ACHN (cell line): ENCODE data around the gene SLC7A1.
A peak's percentile ranks its signal among the peaks of the same experiment; 100 is the strongest.

Source experiments
- DNase-seq: peaks from one replicate; pipeline ENCODE4 v3.0.0-alpha.2; 2015
- in situ Hi-C: cut with HindIII; loops from 2 replicates; pipeline ENCODE4 v1.10.0; 2017; ENCODE audit warnings: low sequenced_read_pairs, low pct_ligation_motif_present, low pct_unique_long_range_greater_than_20kb

The SLC7A1 gene

DNA sequence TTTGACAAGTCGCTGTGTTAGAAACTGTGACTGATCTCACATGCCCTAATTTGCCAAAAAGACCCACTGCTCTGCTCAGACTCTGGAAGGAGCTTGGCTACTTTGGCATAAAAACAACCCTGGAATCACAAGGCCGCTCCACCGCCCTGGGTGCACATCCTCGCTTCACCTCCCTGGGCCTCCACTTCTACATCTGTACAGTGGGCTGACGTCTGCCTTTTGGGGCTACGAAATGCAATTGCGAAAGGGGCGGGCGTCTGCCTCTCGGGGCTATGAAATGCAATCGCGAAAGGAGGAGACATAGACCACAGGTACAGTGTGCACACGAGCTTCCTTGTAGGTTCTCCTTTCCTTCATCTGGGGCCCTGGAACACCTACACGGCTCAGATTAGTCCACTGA is 74.2 kb downstream of the SLC7A1 start:
- in situ Hi-C loops: no loop called here
- DNase-seq: no peak

DNA sequence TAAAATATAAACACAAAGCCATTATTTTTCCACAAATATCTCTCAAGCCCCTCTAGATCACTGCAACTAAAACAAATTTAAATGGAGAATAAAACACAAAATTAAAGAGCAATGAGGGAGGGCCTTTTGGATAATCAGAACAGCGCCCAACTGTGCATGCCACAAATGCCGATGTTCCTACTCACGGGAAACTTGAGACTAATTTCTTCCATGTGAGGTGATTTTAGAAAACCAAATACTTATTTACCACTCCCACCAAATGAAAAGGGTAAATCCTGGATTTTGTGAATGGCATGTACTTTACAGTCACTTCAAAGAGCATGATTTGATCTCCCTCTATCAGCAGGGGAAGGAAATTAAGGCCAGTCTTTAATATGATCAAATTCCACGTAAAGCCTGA is 74.8 kb downstream of the SLC7A1 start:
- no peak for DNase-seq
- in situ Hi-C loops: no loop called here

DNA sequence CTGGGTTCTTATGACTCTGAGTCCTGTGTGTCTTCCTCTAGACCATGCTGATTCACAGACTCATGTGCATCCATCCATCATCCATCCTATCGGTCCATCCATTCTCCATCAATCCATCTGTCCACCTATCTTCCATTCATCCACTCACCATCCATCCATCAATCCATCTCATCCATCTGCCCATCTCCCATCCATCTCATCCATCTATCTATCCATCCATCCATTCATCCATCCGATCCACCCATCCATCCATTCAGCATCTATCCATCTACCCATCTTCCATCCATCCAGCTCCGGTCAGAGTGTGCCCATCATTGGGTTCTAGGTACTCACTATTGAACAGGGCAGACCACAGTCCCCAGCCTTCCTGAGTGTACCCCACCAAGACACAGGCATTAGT is 75.6 kb downstream of the SLC7A1 start:
- in situ Hi-C loops: no loop called here
- no peak for DNase-seq

DNA sequence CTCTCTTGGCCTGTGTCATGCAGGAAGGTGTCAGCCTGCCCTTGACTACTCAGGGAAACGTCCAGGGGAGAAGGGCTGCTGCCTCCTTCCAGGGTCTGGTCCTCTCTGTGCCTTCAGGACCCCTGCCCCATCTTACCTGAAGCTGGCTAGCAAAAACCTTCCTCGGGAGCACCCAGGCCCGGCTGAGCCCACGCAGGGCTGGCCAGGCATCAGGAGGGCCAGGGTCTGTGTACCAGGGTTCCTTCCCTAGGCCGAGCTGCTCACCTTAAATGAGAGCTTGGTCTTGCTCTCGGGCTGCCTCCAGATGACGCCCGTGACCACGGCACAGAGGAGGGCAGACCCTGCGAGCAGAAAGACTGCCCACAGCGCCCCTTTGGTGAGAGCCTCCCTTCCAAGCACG is 78.6 kb downstream of the SLC7A1 start:
- in situ Hi-C loops: no loop called here
- no peak for DNase-seq

DNA sequence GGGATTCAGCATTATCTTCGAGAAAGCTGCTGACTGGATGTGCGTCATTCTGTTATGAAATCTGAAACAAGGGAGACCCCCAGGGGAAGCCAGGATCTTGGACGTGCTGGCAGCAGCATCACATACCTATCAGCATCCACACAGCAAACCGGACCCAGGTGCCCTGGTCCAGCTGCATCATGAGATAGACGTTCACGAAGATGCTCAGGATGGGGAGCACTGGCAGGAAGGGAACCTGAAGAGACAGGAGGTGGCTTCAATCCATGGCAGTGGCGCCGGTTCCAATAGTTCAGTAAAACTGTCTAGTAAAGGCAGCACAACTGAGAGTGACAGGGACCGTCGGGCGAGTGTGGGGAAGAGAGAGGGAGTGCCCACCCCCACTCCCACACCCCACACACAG is 79.5 kb downstream of the SLC7A1 start:
- no peak for DNase-seq
- in situ Hi-C loops: no loop called here

DNA sequence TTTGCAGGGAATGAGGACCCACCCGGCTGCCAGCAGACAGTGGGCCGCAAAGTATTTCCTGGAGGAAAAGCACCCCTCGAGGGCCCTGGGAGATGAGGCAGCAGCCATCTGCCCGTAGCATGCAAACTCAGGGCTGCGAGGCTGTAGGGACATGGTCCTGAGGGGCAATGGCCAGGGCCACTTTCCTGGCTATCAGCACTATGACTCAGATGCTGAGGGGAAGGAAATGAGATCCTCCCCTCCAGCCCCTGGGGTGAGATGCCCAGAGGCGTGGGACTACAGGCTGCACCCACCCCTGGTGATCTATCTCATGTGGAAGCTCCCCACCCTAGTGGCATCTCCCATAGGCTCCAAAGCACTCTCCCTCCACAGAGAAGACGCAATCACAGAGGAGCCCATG is 80.1 kb downstream of the SLC7A1 start:
- in situ Hi-C loops: no loop called here
- no peak for DNase-seq

DNA sequence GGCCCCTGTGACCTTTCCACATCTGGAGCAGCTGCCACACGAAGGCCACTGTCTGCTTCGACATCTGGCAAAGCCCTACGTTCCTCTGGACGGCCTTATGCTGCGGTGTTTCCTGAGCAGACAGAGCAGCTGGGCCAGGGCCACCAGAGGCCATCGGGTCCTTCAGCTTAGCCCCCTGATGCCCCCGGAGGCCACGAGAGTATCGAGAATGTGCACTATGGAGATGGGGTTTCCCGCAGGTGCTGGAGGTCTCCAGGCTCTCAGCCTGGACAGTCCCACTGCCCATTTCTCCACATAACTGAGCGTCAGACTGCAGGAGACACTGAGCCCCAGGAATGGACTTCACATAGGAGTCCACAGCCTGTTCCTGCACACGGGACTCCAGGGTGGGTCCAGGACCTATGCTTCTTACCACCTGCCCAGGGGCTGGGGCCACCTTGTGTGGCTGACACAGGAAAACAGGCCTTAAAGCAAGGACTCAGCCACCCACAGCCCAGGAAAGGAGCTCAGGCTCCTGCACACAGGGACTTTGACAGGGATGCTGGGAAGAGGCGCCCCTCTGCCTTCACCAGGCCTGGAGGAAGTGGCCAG is 80.7 kb downstream of the SLC7A1 start:
- no peak for DNase-seq
- in situ Hi-C loops: no loop called here

DNA sequence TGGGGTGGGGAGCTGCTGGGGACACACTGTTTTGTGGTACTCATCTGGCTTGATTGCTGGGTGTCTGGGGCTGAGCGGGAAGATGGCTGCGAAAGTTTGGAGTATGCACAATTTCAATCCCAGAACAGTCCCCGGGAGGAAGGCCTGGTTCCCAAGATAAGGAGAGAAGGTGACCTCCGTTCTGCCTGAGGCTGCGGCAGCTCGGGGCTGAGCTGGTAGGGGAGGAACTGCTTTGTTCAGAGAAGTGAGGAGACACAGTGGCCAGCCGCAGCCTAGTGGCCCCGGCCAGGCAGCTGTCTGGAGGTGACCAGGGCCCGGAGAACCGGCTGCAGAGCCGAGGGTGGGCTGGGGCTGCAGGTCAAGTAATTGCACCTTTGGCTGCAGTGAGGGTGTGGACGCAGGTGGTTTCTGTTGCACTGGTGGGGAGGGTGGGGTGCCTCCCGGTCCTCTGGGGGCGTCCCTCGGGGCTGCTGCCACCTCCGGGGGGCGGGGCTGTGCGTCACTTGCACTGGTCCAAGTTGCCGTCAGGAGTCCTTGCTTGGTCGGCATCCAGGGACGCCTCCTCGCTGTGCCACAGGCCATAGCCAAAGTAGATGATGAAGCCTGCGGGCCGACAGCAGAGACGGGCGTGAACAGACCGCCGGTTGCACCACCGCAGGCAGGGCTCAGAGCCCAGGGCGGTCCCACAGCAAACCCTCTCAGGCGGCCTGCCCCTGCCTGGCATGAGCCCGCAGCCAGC is 81.3 kb downstream of the SLC7A1 start:
- no peak for DNase-seq
- in situ Hi-C loops: no loop called here

DNA sequence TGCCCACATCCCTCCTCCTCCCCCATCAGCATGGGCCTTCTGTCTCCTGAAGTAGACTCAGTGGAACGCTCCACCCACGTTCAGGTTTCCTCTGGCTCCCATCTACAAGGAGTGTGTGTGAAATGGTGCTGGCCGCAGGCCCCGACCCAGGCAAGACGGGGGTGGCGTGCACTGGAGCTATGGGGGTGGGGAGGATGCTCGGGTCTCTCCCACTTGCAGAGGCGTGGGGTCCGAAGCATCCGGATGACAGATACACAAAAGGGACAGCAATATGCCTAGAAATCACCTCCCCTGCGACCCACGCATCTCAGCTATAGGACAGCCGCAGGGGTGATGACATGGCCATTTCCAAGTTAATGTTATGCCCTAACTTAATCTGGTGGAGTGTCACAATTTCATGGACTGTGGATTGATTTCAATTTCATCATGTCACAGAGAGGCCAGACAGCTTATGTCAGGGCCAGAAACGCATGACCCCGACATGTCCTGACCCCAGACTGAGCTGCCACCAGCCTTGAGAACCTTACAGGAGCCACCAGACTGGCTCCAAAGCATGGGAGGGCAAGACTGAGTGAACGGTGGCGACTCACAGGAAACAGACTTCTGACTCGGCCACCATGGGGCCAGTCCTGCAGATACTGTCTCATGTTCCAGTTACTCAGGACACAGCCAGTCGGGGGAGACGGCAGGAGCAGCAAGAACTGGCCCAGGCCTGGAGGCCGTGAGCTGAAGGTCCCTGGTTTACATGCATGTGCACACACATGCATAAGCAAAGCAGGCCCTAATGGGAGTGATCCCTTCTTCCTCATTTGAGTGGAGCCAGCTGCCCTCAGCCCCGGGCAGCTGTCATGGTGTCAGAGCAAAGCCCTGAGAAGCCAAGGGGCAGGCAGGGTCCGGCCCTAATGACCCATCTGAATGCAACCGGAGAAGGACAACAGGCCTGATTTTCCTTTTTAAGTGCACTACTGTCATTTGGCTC is 82.2 kb downstream of the SLC7A1 start:
- no peak for DNase-seq
- in situ Hi-C loops: no loop called here

DNA sequence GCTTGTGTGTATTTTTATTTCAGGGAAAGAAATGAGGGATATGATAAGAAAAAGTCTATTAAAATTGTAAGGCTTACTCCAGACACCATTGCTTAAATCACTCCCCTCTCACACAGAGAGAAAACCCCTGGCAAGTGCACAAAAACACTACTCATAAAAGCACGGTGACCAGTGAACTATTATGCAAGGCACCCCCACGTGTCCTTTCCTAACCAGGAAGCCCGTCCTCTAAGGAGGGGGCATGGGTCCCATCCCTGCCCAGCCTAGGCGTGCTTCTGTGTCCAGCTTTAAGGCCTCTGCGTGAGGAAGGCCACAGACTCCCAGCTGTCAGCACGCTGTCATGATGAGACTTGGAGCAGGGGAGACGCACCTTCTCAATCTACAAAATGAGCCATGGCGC is 83.5 kb downstream of the SLC7A1 start:
- in situ Hi-C loops: no loop called here

DNA sequence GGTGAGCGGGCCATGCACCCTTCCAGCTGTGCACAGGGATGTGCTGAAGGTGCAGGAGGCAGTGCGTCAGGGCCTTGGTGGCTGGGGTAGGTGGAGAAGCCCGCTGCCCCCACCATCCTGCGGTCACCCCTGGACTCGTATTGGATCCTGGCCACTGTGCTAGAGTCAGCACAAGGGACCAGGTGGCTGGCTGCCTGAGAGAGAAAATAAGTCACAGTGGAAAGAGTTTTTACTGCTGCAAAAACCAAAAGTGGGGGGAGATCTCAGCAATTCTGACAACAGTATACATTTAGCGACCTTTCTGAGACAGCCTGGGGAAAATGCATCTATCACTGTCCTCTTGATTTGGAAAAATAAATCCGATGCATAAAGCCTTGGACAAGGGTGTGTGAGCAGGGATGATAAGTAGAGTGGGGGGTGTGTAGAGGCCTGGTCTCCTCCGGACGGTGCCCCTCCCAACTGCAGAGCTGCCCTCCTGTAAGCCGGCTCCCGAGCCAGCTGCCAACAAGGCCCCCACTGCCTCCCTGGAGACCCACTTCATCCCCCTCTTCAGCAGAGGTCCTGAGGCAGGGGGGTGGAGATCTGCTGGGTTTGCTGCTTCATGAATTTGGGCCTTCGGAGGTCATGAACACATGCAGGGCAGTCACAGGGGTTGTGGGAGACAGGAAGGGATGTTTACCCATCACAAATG is 84.2 kb downstream of the SLC7A1 start:
- in situ Hi-C loops: no loop called here
- no peak for DNase-seq

More for the DNA sequence above, 83.5 kb downstream of the SLC7A1 start:
- DNase-seq: no peak

DNA sequence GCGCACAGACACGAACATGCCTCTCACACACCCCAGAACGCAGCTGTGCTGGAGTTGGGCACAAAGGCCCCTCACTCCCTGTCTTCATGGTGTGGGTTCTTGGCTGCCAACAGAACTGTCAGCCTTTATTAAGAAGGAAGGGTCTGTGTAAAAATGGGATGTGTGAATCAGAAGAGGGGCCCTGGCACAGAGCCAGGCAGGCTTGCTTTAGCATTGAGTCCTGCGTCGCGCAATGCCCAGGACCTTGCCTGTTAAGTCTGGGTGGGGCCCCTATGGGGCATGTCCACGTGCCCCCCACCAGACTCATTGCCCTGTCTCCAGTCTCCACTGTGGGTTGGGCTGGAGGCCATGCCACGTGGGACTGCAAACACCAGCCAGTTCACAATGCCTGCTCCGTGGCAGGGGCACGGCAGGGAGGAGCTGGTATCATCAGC is 84.8 kb downstream of the SLC7A1 start:
- no peak for DNase-seq
- in situ Hi-C loops: no loop called here

DNA sequence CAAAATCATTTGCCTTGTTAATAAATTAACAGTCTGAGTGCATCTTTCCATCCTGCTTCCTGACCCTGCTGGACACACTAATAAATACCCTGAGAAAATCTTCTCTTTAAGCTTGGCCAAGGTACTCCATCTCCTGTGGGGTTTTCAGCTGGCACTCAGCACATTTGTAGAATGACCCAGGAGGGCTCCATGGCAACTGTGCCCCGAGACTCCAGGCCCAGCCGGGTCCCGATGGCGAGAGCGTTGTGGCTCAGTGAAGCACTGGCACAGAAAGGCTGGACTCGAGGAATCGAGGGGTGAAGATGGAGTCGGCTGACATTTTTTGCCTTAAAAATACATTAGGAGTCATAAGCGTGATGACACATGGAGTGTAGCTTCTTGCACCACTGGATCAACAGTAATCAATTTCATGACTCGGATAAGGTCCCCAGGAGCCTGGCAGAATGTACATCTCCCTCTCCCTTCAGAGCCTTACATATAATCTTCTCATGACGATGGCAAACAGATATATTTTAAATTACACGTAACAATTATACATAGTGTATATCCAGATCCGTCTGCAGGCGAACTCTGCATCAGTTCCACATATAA is 85.4 kb downstream of the SLC7A1 start:
- in situ Hi-C loops: no loop called here

DNA sequence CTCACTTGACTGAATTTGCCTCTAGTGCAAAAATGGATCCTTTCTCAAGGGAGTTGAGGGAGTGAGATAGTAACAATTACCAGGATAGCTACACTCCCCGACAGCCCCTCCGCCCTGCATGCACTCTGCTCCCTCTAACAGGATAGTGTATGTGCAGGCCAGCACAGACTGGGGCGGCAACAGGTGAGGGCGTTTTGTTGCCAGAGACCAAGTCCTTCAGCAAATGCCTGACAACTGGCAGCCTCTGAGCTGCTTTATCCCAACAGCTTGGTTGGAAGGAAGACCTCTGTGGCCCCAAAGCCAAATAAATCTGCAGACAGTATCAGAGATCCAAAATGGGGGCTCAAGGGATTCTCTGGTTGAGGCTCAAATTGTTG is 86.6 kb downstream of the SLC7A1 start:
- no peak for DNase-seq
- in situ Hi-C loops: no loop called here

More for the DNA sequence above, 85.4 kb downstream of the SLC7A1 start:
- no peak for DNase-seq

DNA sequence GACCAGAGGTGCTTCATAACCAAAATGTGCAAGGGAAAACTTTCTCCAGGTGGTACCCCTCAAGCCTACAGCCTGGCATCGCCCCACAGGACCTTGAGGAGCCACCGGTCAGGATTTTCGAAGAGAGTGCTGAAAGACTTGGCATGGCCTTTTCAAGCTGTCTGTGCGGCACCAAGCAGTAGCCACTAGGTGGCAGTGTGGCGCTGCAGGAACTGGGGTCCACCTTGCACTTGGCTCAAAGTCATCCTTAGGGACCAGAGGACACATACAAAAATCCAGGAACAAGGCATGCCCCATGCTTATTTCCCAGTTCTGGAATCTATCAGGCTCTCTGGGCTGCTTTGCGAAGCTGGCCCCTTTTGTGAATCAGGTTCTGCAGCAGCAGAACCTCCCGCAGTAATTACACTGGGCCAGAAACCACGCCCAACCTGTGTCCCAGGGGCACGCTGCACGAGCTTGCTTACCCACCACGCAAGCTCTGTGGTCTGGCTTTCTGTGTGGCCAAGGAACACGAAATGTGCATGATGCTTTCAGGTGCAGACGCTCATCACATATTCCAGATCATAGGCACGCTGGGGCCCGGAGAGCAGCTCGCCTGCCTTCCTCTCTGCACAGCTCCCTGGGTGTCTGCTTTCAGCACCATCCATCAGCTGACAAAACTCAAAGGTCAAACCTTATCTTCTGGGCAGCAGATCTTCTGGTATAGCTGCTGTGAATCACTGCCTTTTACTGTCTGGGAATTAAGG is 87.2 kb downstream of the SLC7A1 start:
- in situ Hi-C loops: no loop called here
- peak; percentile 67 for DNase-seq

DNA sequence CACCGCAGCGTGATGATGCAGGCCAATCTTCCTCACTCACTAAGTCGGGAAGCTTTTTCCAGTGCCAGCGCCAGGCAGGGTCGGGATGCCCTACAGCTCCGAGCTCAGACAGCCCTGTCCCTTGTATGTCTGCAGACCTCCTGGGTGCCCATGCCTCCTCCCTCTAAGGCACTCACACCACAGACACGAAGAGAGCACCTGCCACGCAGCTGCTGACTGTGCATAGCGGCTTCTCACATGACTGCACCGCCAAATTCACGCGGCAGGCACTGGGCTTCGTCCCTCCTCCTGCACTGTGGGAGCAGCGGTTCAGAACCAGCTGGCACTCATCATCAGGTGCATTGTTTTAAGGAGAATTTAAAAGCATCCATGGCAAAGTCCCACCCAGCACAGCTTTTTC is 88.1 kb downstream of the SLC7A1 start:
- in situ Hi-C loops: no loop called here
- no peak for DNase-seq

DNA sequence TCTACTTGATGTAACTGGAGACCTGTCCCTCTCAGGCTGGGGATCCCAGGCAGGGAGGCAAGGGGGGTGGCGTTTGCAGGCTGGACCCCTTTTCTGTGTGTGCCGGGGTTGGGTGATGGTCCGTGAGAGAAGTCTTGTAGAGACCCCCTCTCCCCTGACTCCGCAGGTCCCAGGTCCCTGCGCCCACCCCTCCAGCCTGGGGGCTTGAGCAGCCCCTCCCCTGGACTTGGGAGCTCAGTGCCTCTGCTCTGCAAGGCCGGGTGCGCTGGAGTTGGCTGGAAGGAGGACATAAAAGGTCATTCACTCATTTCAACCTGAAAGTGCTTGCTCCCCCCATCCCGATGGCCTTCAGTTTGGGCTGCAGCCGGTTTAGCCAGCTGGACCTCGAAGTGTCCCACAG is 89.5 kb downstream of the SLC7A1 start:
- DNase-seq: no peak
- in situ Hi-C loops: no loop called here

DNA sequence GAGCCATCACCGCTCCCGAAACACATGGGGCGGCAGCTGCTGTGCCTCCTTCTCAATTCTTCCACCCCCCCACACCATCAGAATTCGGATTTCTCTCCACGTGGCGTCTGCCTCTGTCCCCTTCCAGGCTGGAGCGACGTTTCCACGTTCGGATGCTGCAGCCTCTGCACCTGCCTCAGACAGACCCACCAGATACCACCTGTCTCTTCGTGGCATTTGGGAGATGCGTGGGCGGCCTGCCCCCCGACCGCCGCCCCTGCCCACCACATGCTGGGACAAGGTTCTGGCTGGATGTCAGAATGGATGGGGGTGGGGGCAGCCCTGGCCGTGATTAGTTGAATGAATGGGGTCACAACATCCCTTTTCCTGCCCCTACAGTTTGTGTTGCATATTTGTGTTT is 90.0 kb downstream of the SLC7A1 start:
- in situ Hi-C loops: no loop called here
- DNase-seq: no peak
